ENCODE measurements around the gene GIT1.

The GIT1 gene

GRCh38 chr17:29615492-29616299 lies 26.2 kb upstream of the GIT1 start:
- peak; percentile 95 for DNase-seq

- DNase-seq: peak; percentile 84
Observed at GRCh38 chr17:29615048-29615385, 25.6 kb upstream of the GIT1 start.

- no peak for DNase-seq
Observed at GRCh38 chr17:29614349-29615047, 25.1 kb upstream of the GIT1 start.

DNA sequence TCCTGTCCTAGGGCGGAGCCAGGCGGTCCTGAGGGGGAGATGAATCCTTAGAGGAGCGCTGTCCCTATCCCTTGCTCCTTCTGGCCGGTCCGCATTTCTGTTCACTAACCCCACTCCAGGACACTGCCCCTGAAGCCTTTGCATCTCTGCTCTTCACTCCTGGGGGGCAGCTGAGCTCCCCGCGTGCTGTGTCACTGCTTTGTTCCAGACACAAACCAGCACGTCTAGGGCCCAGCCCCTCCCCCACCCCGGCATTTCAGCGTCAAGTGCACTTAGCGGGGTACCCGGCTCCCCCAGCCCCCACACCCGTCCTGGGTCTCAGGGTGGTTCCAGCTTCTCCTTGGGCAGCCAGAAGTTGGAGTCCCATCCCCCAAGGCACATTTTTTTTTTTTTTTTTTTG lies 24.4 kb upstream of the GIT1 start:
- DNase-seq: no peak

DNA sequence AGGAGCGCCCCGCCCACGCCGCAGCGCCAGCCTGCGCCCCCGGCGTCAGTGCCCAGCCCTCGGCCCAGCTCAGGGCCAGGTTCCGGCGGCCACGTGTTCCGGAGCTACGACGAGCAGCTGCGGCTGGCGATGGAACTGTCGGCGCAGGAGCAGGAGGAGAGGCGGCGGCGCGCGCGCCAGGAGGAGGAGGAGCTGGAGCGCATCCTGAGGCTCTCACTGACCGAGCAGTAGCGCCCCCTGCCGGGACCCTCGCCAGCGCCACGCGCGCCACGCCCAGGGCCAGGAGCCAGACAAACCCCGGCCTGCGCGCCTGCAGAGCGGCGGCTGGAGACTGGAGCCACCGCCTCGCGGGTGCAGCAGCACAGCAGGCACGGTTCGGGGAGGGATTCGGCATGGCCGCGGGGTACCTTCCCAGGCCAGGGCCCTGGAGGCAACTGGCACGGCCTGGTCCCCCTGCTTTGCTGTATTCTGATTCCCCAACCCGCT lies 23.9 kb upstream of the GIT1 start:
- DNase-seq: peak; percentile 98

GRCh38 chr17:29612404-29613280 lies 23.2 kb upstream of the GIT1 start:
- DNase-seq: no peak

DNA sequence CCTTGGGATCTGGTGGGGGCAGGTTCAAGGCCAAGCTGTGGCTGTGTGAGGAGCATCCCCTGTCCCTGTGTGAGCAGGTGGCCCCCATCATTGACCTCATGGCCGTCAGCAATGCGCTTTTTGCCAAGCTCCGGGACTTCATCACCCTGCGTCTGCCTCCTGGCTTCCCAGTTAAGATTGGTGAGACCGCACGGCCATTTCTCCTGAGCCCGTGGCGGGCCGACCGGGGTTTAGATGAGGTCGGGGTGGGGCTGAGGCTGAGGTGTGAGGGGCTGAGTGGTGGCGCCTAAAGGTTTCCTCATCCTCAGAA lies 22.6 kb upstream of the GIT1 start:
- DNase-seq: no peak

DNA sequence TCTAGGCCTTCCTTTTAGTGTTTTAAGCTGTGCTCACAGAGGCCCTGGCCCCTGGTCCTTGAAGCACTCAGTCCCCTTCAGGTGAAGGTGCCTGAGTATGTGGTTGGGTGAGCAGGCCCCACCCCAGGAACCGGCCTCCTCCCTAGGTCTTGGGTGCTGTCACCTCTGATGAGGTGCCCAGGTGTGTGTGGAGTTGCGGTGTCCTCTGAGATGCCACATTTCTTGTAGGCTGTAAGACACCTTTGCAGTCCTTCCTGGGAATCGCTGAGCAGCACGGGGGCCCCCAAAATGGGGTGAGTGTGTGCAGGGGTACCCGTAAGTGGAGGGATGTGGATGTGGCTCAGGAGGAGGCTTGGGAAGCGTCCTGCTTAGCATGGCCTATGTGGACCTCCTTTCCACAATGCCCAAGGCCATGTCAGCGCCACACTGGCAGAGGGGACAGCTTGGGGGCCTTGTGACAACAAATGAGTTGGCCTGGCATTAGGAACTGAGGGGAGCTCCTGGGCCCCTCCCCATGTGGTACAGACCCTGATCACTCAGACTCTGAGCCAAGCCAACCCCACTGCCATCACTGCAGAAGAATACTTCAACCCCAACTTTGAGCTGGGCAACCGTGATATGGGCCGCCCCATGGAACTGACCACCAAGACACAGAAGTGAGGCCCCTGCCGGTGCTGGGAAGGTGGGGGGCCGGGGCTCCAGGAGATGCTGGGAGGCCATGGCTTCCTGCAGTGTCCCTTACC lies 22.1 kb upstream of the GIT1 start:
- no peak for DNase-seq

DNA sequence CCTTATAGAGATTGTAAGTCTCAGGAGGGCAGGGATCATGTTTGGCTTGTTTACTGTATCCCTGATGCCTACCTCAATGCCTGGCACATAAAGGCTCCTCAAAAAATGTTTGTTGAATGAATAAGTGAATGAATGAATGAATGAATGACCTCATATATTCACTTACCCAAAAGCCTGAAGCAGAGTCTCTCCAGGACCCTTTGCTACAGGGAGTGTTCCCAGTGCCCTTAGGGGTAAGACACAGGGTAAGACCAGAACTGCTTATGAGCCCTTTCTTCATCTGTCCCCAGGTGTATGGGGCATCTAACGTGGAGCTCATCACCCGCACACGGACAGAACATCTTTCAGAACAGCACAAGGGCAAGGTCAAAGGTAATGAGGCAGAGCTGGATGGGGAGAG lies 20.9 kb upstream of the GIT1 start:
- DNase-seq: no peak

GRCh38 chr17:29608986-29609385 lies 19.5 kb upstream of the GIT1 start:
- DNase-seq: no peak

- no peak for DNase-seq
Observed at GRCh38 chr17:29607557-29608195, 18.2 kb upstream of the GIT1 start.

DNA sequence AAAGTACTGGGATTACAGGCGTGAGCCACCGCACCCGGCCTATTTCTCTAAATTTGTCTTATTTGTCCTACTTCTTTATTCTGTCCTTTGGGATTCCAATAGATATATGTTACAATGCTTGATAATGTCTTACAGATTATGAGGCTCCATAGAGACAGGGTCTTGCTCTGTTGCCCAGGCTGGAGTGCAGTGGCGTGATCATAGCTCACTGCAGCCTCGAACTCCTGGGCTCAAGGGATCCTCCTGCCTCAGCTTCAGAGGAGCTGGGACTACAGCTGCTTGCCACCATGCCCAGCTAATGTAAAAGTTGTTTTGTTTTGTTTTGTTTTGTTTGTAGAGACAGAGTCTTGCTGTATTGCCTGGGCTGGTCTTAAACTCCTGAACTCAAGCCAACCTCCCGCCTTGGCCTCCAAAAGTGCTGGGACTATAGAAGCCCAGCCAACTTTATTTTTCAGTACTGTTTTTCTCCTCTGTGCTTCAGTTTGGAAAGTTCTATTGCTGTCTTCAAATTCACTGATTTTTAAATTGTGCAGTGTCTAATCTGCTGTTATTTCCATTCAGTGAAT lies 13.7 kb upstream of the GIT1 start:
- no peak for DNase-seq

DNA sequence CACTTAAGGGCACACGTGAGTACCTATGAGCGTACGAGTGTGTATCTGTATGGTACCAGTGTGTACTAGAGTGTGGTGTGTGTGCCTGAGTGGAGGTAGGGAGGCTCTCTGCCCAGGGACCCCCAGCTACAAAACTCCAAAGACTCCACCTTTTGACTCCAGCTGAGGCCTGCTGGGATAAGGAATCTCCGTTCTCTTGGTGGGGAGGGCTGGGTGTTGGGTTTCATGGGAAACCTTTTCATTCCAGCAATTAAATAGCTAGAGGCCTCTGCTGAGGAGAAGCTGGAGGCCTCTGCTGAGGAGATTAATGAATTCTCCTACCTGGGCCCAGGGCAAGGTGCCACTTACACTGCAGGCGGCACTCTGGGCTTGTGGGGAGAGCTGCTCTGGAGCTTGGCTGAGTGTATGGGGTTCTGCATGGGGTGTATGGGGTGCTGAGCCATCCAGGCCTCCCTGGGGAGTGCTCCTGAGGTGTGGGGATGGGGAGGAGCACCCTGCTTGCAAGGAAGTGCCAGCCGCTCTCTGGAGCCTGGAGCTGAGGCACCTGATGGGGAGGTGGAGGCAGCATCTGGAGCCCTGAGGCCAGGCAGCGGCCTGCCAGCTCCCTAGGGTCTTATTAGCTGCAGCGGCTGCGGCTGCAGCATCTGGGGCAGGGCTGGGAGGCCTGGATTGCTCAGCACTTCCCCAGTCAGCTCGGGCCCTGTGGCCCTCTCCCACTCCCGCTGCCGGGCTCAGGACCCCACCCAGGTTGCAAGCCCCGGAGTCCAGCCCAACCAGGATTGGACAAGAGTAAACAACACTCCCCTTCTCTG lies 8.1 kb upstream of the GIT1 start:
- DNase-seq: no peak

DNA sequence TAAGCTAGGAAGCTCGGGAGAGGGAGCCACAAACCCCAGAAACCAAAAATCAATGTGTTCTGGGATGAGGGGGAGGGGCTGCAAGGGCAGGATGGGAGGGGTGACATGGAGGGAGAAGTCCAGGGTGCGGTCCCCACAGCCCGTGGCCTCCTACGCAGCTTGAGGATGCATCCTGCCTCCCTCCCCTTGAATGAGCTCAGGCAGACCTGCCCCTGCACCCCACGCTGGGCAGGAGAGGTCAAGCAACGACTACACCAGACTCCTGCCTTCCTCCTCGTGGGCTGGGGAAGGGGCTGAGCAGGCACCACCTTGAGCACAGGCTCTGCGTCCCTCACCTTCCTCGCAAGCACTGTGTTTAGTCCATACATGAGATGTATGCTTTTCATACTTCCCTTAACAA lies 7.4 kb upstream of the GIT1 start:
- no peak for DNase-seq

- no peak for DNase-seq
Observed at GRCh38 chr17:29595943-29596774, 6.7 kb upstream of the GIT1 start.

DNA sequence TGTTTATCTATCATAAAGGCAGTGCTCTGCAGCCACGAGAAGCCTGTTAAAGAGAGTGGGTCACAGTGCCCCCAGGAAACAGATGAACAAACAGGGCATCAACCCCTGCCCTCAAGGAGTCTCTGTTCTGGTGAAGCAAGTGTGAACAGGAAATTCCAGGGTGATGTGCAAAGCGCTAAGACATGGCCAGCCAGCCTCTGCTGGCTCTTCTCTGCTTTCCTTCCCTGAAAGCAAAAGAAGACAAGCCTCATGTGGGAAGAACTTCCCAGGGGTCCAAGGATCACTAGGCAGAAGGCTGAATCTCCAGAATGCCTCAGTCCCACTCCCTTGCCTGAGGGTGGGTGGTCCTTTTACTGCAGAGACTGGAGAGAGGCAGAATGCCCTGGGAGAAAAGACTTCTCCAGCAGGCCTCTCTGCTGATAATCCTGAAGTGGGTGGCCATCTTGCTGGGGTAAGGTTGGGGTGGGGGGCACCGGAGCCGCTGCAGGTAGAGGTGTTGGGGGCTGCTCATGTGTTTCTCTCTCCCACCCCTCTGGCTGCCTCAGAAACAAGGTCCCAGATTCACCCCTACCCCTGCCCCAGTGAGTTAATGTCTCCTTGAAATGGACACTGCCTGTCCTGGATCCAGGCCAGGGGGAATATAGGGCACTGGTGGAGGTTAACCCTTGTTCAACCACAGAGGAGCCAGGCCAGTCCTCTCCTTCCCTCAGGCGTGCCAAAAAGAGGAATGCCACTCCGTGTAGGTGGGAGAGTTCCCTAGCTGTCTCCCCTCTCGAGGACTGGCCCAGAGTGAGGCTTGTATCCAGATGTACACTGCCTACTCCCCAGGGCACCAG lies 5.9 kb upstream of the GIT1 start:
- DNase-seq: no peak

GRCh38 chr17:29594519-29595090 lies 5.2 kb upstream of the GIT1 start:
- no peak for DNase-seq

- DNase-seq: peak; percentile 70
Observed at GRCh38 chr17:29593591-29594518, 4.4 kb upstream of the GIT1 start.
